Peyer's patch (tissue), 4 donors: ENCODE measurements around the gene SPRYD7.

Experiments used
- POLR2A ChIP-seq, 2 donors: fragments of 450-650 bp; IDR thresholded peaks; one replicate each; pipeline ENCODE4 v1.5.1; 2017; ENCODE audit warnings: antibody characterized with exemption in 2 of 2, mild to moderate bottlenecking in 2 of 2, moderate library complexity in 2 of 2
- TF ChIP-seq, protein P1 (sequence below), 6 experiments: fragments of 450-650 bp in 4 of 6; fragments of 200-600 bp in 2 of 6; sonication (generic) in 1 of 6; IDR thresholded peaks; one replicate each; pipeline ENCODE4 v1.5.1; 2017 to 2019; ENCODE audit warnings: antibody characterized with exemption in 6 of 6, mild to moderate bottlenecking in 3 of 6, moderate library complexity in 1 of 6

DNA sequence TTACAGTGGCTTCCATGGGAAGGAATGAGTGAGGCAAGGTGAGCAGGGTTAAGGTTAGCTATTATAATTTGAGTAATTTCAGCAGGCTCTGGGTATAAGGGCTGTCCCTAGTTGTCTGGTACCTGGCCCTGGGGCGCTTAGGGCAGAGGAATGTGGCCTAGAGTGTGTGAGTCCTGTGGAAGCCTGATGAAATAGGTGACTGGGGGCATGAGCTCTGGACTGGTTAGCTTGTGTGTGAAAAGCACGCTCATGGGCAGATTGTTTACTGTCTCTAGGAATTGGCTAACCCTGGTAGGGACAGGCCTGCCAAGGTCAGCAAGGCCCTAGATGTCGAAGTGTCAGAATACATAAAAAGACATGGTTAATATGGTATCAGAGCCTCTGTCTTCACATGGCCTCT lies 42.5 kb downstream of the SPRYD7 start:
- TF ChIP-seq, protein P1, sequence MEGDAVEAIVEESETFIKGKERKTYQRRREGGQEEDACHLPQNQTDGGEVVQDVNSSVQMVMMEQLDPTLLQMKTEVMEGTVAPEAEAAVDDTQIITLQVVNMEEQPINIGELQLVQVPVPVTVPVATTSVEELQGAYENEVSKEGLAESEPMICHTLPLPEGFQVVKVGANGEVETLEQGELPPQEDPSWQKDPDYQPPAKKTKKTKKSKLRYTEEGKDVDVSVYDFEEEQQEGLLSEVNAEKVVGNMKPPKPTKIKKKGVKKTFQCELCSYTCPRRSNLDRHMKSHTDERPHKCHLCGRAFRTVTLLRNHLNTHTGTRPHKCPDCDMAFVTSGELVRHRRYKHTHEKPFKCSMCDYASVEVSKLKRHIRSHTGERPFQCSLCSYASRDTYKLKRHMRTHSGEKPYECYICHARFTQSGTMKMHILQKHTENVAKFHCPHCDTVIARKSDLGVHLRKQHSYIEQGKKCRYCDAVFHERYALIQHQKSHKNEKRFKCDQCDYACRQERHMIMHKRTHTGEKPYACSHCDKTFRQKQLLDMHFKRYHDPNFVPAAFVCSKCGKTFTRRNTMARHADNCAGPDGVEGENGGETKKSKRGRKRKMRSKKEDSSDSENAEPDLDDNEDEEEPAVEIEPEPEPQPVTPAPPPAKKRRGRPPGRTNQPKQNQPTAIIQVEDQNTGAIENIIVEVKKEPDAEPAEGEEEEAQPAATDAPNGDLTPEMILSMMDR (IDR thresholded peaks at IDR 0.05), result no peak
- TF ChIP-seq POLR2A (IDR thresholded peaks at IDR 0.05), result no peak
